Mesenteric fat pad (tissue), 1 donor: Measurements from ENCODE around the gene TMEM156. TPM values are rescaled to one million over a fixed set of nuclear protein-coding genes. Genes with fewer than 3 reads are reported as not detected.
"Not testable (repeated sequence)": the region's sequence is repeated elsewhere in the genome, so short reads cannot be mapped to it uniquely, and the experiment has no call there.

Source experiments
- DNase-seq: peaks from one replicate; pipeline ENCODE4 v3.0.0-alpha.2; 2020; ENCODE audit warnings: low spot score
- total RNA-seq: library from RNA; stranded (reverse); fragmentation: NEBNext Ultra II Directional; extraction: Animal tissue kit (Norgen Biotek cat#: 25700); gene quantifications from one replicate; pipeline ENCODE4 v1.2.1, GENCODE V29; 2021
- donor health status: DM: yes; HTN: yes; CAD: no.

TMEM156 gene
- total RNA-seq, 1 donor from 2014 or later: 0.96 TPM

GRCh38 chr4:38993683-38994082 lies 38.5 kb downstream of the TMEM156 start:
- DNase-seq: no peak

DNA sequence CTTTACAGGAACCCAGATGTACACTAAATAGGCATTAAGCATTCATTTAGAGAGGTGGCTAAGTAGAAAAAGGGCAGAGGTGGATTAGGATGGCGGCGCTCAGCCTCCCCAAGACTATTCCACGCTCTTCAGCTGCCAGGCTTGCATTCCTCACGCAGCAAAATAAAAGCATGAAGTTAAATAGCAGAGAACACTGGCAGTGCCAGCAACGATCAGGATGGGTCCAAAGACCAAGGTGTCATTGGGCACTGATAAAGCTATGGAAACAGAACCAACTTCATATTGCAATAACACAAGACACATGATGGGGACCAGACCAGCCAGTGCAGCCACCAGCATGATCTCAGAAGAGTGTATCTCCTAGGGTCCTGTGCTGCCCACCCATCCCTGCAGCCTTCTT lies 42.0 kb downstream of the TMEM156 start:
- DNase-seq: no peak

DNA sequence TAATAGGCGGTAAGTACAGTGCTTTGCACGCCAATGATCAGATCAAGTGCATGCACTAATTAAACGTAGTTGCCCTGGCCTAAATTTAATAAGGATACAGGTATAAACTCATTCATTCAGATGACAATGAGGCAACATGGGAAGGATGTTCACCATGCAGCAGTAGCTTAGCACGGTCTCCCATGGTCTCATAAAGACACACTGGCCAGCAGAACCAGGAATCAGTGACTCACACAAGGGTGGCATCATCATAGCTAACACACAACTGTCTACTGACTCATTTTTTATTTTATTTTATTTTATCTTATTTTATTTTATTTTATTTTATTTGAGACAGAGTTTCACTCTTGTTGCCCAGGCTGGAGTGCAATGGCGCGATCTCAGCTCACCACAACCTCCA lies 42.7 kb downstream of the TMEM156 start:
- DNase-seq: no peak

- DNase-seq: not testable (repeated sequence)
Observed at GRCh38 chr4:38988353-38988752, 43.9 kb downstream of the TMEM156 start.

- DNase-seq: no peak
Observed at GRCh38 chr4:38987491-38987890, 44.7 kb downstream of the TMEM156 start.

DNA sequence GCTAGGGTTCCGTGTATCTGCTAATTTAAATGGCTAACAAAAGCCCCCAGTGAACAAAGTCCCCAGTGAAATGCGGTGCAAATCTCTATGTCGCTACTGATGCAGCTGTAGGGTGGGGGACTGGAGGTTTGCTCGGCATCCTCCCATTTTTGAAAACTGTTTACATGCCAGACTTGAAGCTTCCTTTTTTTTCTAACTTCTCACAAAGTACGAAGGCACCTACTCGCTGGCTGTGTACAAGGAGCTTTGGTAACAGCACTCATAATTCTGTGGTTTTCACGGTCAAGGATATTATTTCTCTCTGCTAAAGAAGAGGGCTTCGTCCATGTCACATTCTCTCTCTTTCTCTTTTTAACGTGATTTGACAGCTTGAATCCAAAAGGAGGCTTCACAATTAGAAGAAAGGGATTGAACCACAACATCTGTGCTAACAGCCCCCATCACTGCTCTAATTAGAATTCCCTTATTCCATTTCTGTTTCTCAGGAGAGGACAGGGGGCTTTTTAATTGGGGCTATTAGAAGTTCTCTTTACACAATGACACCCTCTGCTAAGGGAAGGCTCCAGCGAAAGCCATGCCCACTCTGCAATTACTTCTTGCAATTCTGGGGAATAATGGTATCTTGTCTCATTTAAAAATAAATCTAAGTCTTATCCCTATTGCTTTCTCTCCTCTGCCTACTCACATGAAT lies 46.7 kb downstream of the TMEM156 start:
- no peak for DNase-seq

- DNase-seq: no peak
Observed at GRCh38 chr4:38983787-38984598, 48.2 kb downstream of the TMEM156 start.

DNA sequence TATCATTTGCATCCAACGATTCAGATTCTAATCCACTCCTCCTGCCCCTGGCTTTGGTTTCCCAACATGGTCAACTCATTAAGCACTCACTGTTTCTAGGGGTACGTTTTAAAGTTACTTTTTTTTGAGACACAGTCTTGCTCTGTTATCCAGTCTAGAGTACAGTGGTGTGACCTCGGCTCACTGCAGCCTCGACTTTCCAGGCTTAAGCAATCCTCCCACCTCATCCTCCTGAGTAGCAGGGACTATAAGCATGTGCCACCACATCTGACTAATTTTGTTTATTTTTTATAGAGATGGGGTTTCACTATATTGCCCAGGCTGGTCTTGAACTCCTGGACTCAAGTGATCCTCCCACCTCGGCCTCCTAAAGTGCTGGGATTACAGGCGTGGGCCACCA lies 48.9 kb downstream of the TMEM156 start:
- DNase-seq: no peak

DNA sequence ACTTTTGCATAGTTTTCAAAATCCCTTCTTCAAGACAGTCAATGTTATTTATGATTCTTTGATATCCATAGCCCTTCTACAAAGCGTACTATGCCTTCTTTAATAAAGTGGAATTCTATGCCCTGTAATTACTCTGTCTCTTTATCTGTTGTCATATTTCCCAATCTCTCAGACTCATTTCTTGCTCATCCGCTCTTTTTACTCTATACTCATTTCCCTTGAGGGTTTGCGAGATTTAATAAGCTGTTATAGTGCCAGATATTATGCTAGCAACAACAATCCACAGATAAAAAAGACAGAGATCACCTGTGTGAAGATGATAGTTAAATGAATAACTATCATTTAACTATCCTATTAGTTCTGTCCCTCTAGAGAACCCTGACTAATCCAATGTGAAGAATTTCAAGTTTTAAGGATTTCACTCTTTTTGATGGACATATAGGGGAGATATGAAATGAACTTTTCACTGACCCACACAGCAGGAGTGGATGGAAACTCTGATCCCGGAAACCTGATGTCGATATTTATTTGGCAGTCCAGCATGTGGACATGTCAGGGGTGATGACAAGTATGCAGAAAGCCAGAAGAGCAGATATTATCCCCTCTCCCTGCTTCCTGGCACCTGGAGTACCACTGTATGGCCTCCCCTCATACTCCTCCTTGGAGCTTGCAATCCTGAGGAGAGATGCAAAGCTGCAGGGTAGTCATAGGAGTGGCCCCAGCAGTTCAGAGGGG lies 49.7 kb downstream of the TMEM156 start:
- DNase-seq: no peak

- no peak for DNase-seq
Observed at GRCh38 chr4:38980903-38981676, 51.1 kb downstream of the TMEM156 start.

GRCh38 chr4:38979511-38980230 lies 52.5 kb downstream of the TMEM156 start:
- no peak for DNase-seq

GRCh38 chr4:38979081-38979480 lies 53.1 kb downstream of the TMEM156 start:
- DNase-seq: no peak

DNA sequence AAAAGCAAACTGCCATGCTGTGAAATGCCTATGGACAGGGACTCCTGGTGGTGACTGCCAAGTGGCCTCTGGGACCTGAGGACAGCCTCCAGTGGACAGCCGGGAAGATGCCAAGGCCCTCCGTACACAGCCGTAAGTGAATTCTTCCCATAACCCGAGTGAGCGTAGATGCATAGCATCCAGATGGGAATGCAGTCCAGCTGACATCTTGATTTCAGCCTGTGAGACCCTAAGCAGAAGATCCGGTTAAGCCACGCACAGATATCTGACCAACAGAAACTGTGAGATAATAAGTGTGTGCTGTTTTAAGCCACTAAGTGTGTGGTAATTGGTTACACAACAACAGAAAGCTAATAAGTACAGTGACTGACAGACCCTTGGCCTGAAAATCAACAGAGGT lies 55.9 kb downstream of the TMEM156 start:
- no peak for DNase-seq

DNA sequence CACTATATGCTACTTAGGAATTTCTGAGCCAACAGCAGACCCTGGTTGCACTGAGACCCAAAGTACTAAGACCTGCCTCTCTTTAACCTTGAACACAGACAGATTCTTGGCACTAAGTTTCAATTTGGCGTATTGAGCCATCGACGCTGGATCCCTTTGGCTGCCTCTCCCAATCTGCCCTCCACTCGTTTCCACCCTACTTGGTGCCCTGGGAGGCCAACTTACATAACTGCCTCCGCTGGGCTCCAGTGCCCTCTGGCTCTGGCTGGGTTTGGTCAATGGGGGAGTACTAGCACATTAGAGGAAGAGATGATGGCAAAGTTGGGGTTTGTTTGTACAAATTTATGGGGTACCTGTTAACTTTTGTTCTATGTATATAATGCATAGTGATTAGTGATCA lies 63.5 kb downstream of the TMEM156 start:
- DNase-seq: no peak

GRCh38 chr4:38967260-38968095 lies 64.7 kb downstream of the TMEM156 start:
- no peak for DNase-seq

DNA sequence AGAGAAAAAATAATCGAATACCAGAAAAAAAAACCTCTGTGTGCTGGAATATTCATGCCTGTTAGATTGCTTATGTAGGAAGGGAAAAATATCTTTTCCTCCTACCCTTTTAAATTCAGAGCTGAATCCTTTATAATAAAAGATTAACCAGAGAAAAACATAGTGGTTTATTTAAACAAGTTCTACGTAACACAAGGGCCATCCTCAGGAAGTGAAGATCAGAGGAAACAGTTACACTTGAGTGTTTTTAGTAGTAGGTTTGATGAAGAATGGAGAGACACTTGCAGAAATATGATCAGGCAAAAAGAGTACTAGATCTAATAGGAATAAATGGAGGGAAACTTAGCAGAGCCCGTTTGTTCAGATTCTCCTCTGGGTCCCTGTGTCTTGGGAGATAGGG lies 66.3 kb downstream of the TMEM156 start:
- DNase-seq: no peak

- DNase-seq: no peak
Observed at GRCh38 chr4:38964942-38965775, 67.0 kb downstream of the TMEM156 start.

- DNase-seq: not testable (repeated sequence)
Observed at GRCh38 chr4:38959248-38959647, 73.0 kb downstream of the TMEM156 start.
